HL-60/S4 (cell line): ENCODE data around the gene ZDHHC20.
"Not testable (repeated sequence)": the region's sequence is repeated elsewhere in the genome, so short reads cannot be mapped to it uniquely, and the experiment has no call there.

ENCODE experiments used
- in situ Hi-C: fragments of 300-500 bp; cut with MboI; formaldehyde crosslinking; loops from 2 replicates; pipeline ENCODE4 v1.14.3; 2022; ENCODE audit warnings: low sequenced_read_pairs

The ZDHHC20 gene

GRCh38 chr13:21436582-21436981 lies 22.5 kb downstream of the ZDHHC20 start:
- in situ Hi-C loops = no loop called here

- in situ Hi-C loops = no loop called here
Observed at GRCh38 chr13:21435687-21436151, 23.4 kb downstream of the ZDHHC20 start.

DNA sequence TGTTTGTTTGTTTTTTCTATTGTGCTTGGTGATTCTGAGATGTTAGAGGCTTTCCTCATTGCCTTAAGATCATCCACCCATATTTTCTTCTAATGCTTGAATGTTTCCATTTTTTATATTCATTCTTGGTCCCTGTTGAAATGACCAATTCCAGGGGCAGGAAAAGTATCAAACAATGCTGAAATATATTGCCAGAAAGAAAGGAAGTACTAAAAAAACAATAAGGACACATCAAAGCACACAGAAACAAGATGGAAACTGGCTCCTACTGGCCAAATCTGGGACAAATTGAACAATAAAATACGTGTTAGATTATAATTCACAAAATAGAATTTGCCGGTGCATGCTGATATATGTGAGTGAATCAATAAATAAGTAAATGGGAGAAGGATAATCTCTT lies 23.9 kb downstream of the ZDHHC20 start:
- in situ Hi-C loops = no loop called here

DNA sequence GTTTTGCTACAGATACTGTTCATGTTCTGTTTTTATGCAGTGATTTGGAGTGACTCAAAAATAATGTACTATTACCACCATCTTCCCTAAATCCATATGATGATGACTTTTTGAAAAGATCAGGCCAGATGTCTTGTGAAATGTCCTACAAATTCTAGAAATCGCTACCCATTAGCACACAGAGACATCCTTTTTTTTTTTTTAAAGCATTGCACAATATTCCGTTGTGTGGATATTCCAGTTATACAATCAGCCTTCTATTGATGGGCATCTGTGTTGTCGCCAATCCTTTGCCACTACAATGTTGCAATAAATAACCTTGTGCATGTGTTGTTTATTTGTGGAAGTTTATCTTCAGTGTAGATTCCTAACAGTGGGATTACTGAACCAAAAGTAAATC lies 24.5 kb downstream of the ZDHHC20 start:
- in situ Hi-C loops = no loop called here

GRCh38 chr13:21429211-21429610 lies 29.9 kb downstream of the ZDHHC20 start:
- in situ Hi-C loops = no loop called here

DNA sequence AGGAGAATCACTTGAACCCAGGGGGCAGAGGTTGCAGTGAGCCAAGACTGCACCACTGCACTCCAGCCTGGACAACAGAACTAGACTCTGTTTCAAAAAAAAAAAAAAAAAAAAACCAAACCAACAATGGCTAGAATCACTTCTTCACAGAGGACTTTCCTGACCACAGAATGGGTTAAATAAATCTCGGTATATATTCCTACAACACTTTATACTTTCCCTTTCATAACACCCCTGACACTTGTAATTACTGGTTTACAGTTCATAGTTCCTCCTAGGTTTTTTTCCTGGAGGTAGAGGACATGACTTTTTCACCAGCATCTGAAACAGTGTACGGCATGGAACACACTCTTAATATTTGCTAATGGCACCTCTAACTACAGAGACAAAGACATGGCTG lies 31.4 kb downstream of the ZDHHC20 start:
- in situ Hi-C loops = no loop called here

DNA sequence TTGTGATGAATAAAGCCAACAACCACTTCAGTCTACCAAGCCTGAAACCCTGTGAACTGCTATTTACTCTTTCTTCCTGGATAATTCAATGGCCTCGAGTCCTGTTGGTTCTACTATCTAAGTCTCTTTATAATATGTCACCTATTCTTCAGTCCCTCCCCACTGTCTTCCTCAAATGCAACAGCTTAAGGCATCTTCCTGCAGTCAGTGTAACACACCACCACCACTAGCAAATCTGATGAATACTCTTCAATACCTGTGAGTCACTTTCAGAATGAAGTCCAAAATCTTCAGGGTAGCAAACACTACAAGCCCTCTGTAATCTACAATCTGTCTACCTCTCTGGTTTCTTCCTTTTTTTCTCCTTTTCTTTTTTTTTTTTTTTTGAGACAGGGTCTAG lies 32.9 kb downstream of the ZDHHC20 start:
- in situ Hi-C loops = no loop called here

DNA sequence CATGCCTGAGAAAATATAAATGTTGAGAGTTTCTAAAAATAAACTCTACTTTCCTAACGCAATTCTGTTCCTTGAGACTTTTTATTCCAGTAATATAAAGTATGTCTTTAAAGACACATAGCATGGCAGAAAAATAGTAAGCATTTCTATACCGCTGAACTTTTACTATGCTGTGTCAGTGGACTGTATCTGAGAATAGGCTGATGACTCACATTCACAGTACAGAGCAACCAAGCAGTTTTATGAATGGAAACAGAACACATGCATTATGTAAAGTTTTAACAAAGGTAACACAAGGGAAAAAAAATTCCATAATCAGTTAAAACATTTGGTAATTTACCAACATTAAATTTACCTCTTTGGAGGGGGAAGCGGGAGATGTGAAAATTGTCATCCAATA lies 38.4 kb downstream of the ZDHHC20 start:
- in situ Hi-C loops = no loop called here

DNA sequence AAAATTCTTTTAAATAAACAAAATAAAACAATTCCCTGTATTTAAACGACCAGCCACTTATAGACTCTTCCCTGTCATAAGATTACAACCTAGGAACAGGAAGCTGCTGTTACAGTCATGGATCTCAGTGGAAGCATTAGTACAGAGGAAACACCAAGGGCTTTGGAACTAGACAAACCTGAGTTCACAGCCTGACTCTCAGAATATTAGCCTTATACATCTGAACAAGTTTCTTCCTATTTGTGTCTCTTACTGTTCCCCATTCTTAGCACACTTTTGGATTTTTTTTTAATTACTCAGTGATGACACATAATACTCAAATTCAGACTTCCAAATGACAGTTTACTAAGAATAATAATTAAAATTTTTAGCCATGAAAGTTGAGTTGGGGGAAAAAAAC lies 46.1 kb downstream of the ZDHHC20 start:
- in situ Hi-C loops = no loop called here

DNA sequence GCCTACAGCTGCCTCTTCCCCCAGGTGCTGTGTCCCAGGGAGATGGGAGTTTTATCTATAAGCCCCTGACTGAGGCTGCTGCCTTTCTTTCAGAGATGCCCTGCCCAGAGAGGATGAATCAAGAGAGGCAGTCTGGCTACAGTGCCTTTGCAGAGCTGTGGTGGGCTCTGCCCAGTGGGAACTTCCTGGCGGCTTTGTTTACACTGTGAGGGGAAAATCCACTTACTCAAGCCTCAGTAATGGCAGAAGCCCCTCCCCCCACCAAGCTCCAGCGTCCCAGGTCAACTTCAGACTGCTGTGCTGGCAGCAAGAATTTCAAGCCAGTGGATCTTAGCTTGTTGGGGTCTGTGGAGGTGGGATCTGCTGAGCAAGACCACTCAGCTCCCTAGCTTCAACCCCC lies 48.6 kb downstream of the ZDHHC20 start:
- in situ Hi-C loops = not testable (repeated sequence)

DNA sequence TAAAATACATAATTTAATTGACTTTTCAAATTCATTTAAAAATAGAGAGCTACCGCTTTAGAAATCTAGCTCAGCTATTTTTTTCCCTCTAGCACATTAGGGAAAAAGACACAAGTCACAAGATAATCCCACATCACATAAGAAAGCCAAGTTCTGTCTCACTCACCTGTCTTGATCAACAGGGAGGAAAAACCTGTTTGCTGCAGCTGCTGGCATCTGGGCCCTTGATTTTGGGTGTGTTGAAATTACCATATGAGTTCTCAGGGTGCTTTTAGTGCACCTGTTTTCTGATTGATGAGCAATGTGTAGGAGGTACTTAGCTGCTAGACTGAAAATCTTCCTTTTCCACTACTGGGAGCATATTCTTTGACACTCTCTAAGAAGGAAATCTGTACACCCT lies 53.8 kb downstream of the ZDHHC20 start:
- in situ Hi-C loops = no loop called here

- in situ Hi-C loops = no loop called here
Observed at GRCh38 chr13:21402586-21403307, 56.4 kb downstream of the ZDHHC20 start.

GRCh38 chr13:21399741-21400140 lies 59.4 kb downstream of the ZDHHC20 start:
- in situ Hi-C loops = no loop called here

- in situ Hi-C loops = no loop called here
Observed at GRCh38 chr13:21395953-21396352, 63.1 kb downstream of the ZDHHC20 start.

DNA sequence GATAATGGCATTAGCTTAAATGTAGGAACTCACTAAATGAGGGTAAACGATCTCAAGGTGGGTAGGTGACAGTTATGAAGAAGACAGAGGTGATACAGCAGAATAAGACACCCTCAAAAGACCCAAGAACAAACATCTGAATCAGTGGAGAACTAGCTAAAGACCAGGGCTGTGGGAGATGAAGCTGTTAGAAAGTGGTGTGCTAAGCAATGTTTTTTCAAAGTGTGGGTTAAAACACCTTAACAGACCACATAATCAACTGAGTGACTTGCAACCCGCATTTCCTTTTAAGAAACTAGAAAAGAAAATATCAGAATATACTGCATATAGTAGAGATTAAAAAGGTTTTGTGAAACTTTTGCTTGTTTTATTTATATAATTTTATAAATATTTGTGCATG lies 70.0 kb downstream of the ZDHHC20 start:
- in situ Hi-C loops = no loop called here

DNA sequence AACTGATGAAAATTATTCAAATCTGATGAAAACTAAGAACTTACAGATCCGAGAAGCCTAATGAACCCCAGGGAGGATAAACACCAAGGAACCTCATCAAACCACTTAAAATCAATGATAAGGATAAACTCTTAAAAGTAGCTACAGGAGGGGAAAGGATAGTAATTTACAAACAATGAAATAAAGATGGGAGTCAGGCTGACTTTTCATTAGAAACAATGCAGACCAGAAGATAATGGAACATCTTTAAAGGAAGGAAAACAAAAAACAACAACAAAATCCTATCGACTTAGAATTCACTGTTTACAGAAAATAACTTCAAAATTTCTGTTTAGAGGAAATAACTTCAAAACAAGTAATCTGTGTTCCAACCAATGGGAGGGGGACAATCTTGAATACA lies 73.4 kb downstream of the ZDHHC20 start:
- in situ Hi-C loops = no loop called here

- in situ Hi-C loops = no loop called here
Observed at GRCh38 chr13:21383090-21383489, 76.0 kb downstream of the ZDHHC20 start.

- in situ Hi-C loops = not testable (repeated sequence)
Observed at GRCh38 chr13:21376998-21377985, 81.8 kb downstream of the ZDHHC20 start.

DNA sequence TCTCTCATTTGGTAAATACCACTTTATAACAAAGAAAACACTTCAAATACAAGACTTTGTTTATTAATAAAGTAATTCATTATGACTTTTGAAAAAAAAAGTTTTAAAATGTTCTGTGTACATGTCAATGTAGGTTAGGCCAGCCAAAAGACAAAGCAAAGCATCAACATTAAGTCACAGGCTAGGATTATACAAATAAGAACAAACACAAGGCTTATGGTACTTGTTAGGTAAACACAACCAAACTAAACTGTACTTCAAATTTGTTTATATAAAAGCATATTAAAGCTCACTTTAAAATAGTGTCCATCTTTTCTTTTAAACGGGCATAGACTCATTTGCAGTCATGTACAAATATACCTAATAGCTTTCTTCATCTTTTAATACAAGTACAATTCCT lies 86.6 kb downstream of the ZDHHC20 start:
- in situ Hi-C loops = no loop called here

DNA sequence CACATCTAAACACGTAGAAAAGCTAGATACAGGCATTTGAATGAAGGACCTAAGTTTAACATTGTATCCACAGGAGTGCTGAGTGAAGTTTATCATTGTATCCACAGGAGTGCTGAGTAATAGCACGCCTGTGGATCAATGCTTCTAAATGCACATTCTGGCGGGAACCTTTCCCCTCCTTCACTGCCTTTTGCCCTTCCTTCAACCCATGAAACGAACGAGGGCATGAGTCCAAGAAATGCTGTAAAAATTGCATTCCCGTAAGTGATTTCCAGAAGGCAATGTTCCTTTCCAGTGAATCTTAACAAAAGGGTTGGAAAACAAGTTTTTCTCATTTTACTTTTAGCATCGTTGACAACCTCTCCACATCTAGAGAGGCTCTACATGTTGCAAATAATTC lies 88.1 kb downstream of the ZDHHC20 start:
- in situ Hi-C loops = no loop called here

GRCh38 chr13:21365574-21365973 lies 93.5 kb downstream of the ZDHHC20 start:
- in situ Hi-C loops = no loop called here

GRCh38 chr13:21364916-21365315 lies 94.2 kb downstream of the ZDHHC20 start:
- in situ Hi-C loops = no loop called here
